GM23338 (cell line): Measurements from ENCODE around the gene GAA.

Source experiments
- CTCF ChIP-seq, 2 experiments: fragments of 200-600 bp in 1 of 2; sonication (generic) in 1 of 2; conservative IDR thresholded peaks; 2 replicates each; pipeline versions ENCODE4 v1.5.1 to v1.6.1; 2016 to 2017; ENCODE audit warnings: antibody characterized with exemption in 2 of 2, low read depth in 2 of 2, mild to moderate bottlenecking in 2 of 2, moderate library complexity in 1 of 2
- ETS1 ChIP-seq: IDR thresholded peaks from 2 replicates; pipeline ENCODE4 v1.6.1; 2016; ENCODE audit warnings: antibody characterized with exemption
- EZH2 ChIP-seq: fragments of 200-600 bp; sonication (generic); IDR thresholded peaks from one replicate; pipeline ENCODE4 v1.8.0; 2017; ENCODE audit warnings: antibody characterized with exemption, mild to moderate bottlenecking, low read depth; ENCODE audit not compliant: unreplicated experiment
- EZH2phosphoT487 ChIP-seq: fragments of 200-600 bp; sonication (generic); IDR thresholded peaks from one replicate; pipeline ENCODE4 v1.8.1; 2018; ENCODE audit warnings: antibody characterized with exemption; ENCODE audit not compliant: unreplicated experiment
- POLR2AphosphoS5 ChIP-seq: IDR thresholded peaks from 2 replicates; pipeline ENCODE4 v1.6.1; 2016; ENCODE audit warnings: antibody characterized with exemption, low read depth
- REST ChIP-seq: IDR thresholded peaks from one replicate; pipeline ENCODE4 v1.6.1; 2018; ENCODE audit warnings: antibody characterized with exemption; ENCODE audit not compliant: unreplicated experiment
- STAT1 ChIP-seq: IDR thresholded peaks from one replicate; pipeline ENCODE4 v1.6.1; 2016; ENCODE audit warnings: antibody characterized with exemption; ENCODE audit not compliant: unreplicated experiment

- TF ChIP-seq CTCF (conservative IDR thresholded peaks at IDR 0.05; ENCODE audit: low read depth in 2 of 2): no peak
- TF ChIP-seq EZH2: no peak
- no peak for TF ChIP-seq EZH2phosphoT487
- TF ChIP-seq POLR2AphosphoS5: no peak
- TF ChIP-seq ETS1: no peak
- TF ChIP-seq REST: no peak
- no peak for TF ChIP-seq STAT1
Observed at GRCh38 chr17:80104956-80105375, 3.6 kb downstream of the GAA start.
